ENCODE measurements around the gene CLDND2. TPM values are rescaled to one million over a fixed set of nuclear protein-coding genes. Genes with fewer than 3 reads are reported as not detected.

Gene CLDND2
- total RNA-seq (2022; extraction: Qiagen RNA extraction; ENCODE audit: low read depth): 6.2 to 14.6 TPM (median 10.2 TPM) in 5 replicates

DNA sequence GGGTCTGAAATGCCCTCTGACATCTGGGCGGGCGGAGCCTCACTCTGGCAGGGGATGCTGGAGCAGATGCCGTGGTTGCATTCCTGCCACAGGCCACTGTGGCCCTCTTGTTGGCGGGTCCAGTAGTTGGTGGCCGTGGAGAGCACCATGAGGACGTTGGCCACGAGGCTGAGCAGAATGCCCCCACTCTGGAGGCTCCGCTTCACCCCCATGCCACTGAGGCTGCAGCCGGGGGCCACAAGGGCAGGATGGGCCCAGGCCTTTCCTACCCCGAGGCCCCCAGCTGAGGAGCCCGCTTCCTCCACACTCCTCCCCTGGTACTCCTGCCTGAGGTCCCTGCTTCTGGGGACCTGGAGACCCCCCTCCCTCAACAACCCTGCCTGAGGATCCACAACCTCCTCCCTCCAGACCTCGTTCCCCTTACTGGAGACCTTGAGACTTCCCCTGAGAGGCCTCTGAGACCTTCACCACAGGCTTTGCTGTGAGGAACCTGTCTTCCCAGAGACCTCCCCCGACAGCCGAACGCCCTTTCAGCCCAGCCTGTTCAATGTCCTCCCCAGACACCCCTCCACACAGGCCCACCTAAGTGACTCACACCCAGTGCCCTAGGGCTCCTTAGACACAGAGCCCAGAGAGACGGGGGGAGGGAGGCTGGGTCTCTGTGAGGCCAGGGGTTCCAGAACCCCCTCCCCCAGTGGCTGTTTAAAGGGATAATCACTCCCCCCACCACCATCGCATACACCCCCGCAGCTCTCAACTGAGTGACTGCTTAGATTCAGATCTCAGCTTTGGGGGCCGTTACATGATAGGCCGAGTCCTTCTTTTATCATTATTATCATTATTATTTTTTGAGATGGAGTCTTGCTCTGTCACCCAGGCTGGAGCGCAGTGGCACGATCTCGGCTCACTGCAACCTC, at the start of gene CLDND2:
CLDND2 (minus strand) TSS at position 638 of the 917 bp plus-strand sequence; CDS start at position 212, 426 bp downstream.

GRCh38 chr19:51417107-51417809, 48.5 kb upstream of the CLDND2 start, which contains the start of gene SIGLEC10:
SIGLEC10 (minus strand) TSS chr19:51417642; CDS start chr19:51417581, 61 bp downstream.

DNA sequence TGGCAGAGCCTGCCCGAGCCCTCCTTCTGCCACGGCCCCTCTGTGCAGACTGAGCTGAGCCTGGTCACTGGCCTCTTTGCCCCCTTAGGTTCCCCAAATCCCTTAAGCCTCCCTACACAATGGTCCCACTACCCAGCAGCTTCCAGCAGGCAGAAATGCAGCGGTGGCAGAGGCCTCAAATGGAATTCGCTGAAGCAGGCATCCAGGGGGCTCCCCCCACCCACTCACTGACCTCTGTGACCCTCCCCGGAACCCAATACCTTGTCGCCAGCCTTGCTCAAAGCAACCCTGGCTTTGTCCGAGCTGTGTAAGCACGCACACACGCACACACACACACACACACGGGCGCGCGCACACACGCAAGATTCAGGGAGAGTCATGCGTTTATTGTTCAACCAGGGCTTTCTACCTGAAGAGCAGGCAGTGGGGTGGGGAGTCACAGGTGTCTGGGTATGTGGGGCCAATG, 19.2 kb upstream of the CLDND2 start, which contains the start of gene LIM2:
LIM2 (minus strand) TSS at position 51 of the 466 bp plus-strand sequence. CDS start 531 bp downstream, outside the sequence.

GRCh38 chr19:51372649-51373504, 4.1 kb upstream of the CLDND2 start, which contains the start of gene NKG7:
NKG7 (minus strand) TSS chr19:51372654; CDS start chr19:51372535, 119 bp downstream.

DNA sequence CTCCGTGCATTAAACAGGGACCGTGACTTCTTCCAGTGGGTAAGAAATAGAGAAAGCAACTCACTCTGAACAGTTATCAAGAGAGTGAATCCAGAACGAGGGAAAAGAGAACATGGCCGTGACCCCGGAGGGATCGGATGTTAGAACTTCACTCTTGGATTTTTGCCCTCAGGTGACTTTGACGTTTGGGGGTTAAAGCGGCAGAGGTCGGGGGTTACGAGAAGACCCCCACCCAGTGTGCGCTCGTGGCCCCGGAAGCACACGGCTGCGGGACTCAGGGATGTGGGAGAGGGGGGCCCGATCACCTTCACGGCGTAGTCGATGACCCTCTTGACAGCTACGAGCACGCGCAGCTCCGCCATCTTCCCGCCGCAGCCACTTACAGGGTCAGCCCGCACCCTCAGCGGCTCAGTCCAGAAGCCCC, 2.8 kb downstream of the CLDND2 start, which contains the start of gene ETFB:
ETFB (minus strand) TSS at position 424 of the 424 bp plus-strand sequence; CDS start at position 362, 62 bp downstream.

DNA sequence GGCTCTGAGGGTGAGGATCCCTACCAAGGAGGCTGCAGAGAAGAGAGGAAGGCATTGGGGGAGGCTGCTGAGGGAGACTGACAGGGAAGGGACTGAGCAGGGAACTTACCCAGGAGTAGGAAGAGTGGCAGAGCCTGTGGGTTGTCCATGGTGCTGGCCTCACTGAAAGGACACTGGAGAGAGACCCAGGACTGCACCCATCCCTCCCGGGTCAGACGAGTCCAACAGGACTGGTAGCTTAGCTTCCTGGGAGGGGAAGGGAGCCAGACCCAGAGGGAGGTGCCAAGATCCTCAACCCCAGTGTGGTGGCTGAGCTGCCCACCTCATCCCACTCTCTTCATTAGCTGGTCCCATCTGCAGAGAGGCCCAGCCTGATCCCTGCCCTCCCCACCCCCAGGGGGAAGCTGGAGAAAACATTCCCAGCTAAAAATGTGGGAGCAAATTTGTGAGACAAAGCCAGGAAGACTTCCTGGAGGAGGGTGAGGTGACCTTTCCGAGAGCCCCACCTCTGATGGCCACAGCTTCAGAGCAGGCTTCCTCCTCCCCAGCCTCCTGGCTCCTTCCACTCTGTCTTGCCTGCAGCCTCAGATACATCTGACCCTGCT, 26.7 kb downstream of the CLDND2 start, which contains the start of gene VSIG10L:
VSIG10L (minus strand) TSS at position 164 of the 605 bp plus-strand sequence; CDS start at position 149, 15 bp downstream.

Other genes with a start within 250 kb of the CLDND2 start
- gene SIGLEC9, start 244.1 kb downstream of the CLDND2 start, total RNA-seq (2022; extraction: Qiagen RNA extraction; ENCODE audit: low read depth): not detected in 5 replicates
- gene SIGLEC7, start 226.7 kb downstream of the CLDND2 start, total RNA-seq (2022; extraction: Qiagen RNA extraction; ENCODE audit: low read depth): not detected in 5 replicates
- gene CD33, start 143.9 kb downstream of the CLDND2 start, total RNA-seq (2022; extraction: Qiagen RNA extraction; ENCODE audit: low read depth): 0.02 to 0.14 TPM (median 0.09 TPM) in 3 of 5 replicates, not detected in the others
- gene SIGLECL1, start 117.9 kb downstream of the CLDND2 start, total RNA-seq (2022; extraction: Qiagen RNA extraction; ENCODE audit: low read depth): not detected in 5 replicates
- 0.07 to 0.09 TPM in 2 of 5 replicates, not detected in the others for gene IGLON5, start 57.4 kb downstream of the CLDND2 start, total RNA-seq (2022; extraction: Qiagen RNA extraction; ENCODE audit: low read depth)
- gene VSIG10L, start 26.9 kb downstream of the CLDND2 start, total RNA-seq (2022; extraction: Qiagen RNA extraction; ENCODE audit: low read depth): 6.8 to 11.3 TPM (median 10.1 TPM) in 5 replicates
- 222 to 251 TPM (median 225 TPM) in 5 replicates for gene ETFB, start 2.6 kb downstream of the CLDND2 start, total RNA-seq (2022; extraction: Qiagen RNA extraction; ENCODE audit: low read depth)
- not detected in 5 replicates for gene NKG7, start 3.7 kb upstream of the CLDND2 start, total RNA-seq (2022; extraction: Qiagen RNA extraction; ENCODE audit: low read depth)
- not detected in 5 replicates for gene LIM2, start 19.0 kb upstream of the CLDND2 start, total RNA-seq (2022; extraction: Qiagen RNA extraction; ENCODE audit: low read depth)
- gene C19orf84, start 21.6 kb upstream of the CLDND2 start, total RNA-seq (2022; extraction: Qiagen RNA extraction; ENCODE audit: low read depth): not detected in 5 replicates
- not detected in 5 replicates for gene SIGLEC10, start 48.6 kb upstream of the CLDND2 start, total RNA-seq (2022; extraction: Qiagen RNA extraction; ENCODE audit: low read depth)
- gene SIGLEC8, start 89.5 kb upstream of the CLDND2 start, total RNA-seq (2022; extraction: Qiagen RNA extraction; ENCODE audit: low read depth): not detected in 5 replicates
- not detected in 5 replicates for gene CEACAM18, start 109.5 kb upstream of the CLDND2 start, total RNA-seq (2022; extraction: Qiagen RNA extraction; ENCODE audit: low read depth)
- gene SIGLEC12, start 132.8 kb upstream of the CLDND2 start, total RNA-seq (2022; extraction: Qiagen RNA extraction; ENCODE audit: low read depth): not detected in 5 replicates
- gene SIGLEC6, start 162.7 kb upstream of the CLDND2 start, total RNA-seq (2022; extraction: Qiagen RNA extraction; ENCODE audit: low read depth): not detected in 5 replicates
- 3.1 to 5.1 TPM (median 3.6 TPM) in 5 replicates for gene ZNF175, start 202.3 kb upstream of the CLDND2 start, total RNA-seq (2022; extraction: Qiagen RNA extraction; ENCODE audit: low read depth)